ENCODE measurements around the gene MOSPD2.

MOSPD2 gene

GRCh38 chrX:14883826-14884225 lies 10.6 kb downstream of the MOSPD2 start:
- Histone ChIP-seq H3K4me1 (ENCODE audit: insufficient read depth, low read length) (no peaks in the 10 kb centered on the region), H2AFZ (ENCODE audit: low read depth, low read length) (no peak overlapping the region), H4K20me1 (ENCODE audit: insufficient read depth, low read length) (no peaks in the 10 kb centered on the region), H3K27ac (ENCODE audit: low read length) (no peak overlapping the region), H3K4me3 (ENCODE audit: low read depth in 1 of 2, low read length in 2 of 2) (no peak overlapping the region), H3K9ac (ENCODE audit: low read depth, low read length) (no peak overlapping the region), H3K4me2 (ENCODE audit: insufficient read depth, low read length) (no peak overlapping the region), H3K27me3 (ENCODE audit: insufficient read depth, low read length, poor library complexity) (no peaks in the 10 kb centered on the region), H3K36me3 (ENCODE audit: insufficient read depth, low read length) (no peaks in the 10 kb centered on the region), H3K79me2 (ENCODE audit: insufficient read depth, low read length) (no peaks in the 10 kb centered on the region), H3K9me3 (ENCODE audit: insufficient read depth, low read length, severe bottlenecking) (no peaks in the 10 kb centered on the region)
- no peak for ATAC-seq (ENCODE audit: insufficient read depth, low read depth)
- TF ChIP-seq CTCF (IDR thresholded peaks at IDR 0.05; ENCODE audit: borderline replicate concordance, extremely low read depth, low read length, poor library complexity, severe bottlenecking), result no peak
- TF ChIP-seq EZH2 (IDR thresholded peaks at IDR 0.05; ENCODE audit: borderline replicate concordance, low read depth, low read length, severe bottlenecking), result no peak
- no peak for DNase-seq

GRCh38 chrX:14884714-14885113 lies 11.5 kb downstream of the MOSPD2 start:
- H3K27ac ChIP-seq (ENCODE audit: low read length), result no peak overlapping the region
- H3K4me2 ChIP-seq (ENCODE audit: insufficient read depth, low read length), result no peak overlapping the region
- H3K4me3 ChIP-seq (ENCODE audit: low read depth in 1 of 2, low read length in 2 of 2), result no peak overlapping the region
- H2AFZ ChIP-seq (ENCODE audit: low read depth, low read length), result no peak overlapping the region
- DNase-seq, result no peak
- no peaks in the 10 kb centered on the region for H3K27me3 ChIP-seq (ENCODE audit: insufficient read depth, low read length, poor library complexity)
- no peak for ATAC-seq (ENCODE audit: insufficient read depth, low read depth)
- TF ChIP-seq EZH2 (IDR thresholded peaks at IDR 0.05; ENCODE audit: borderline replicate concordance, low read depth, low read length, severe bottlenecking) (no peak), CTCF (IDR thresholded peaks at IDR 0.05; ENCODE audit: borderline replicate concordance, extremely low read depth, low read length, poor library complexity, severe bottlenecking) (no peak)
- no peak overlapping the region for H3K9ac ChIP-seq (ENCODE audit: low read depth, low read length)
- no peaks in the 10 kb centered on the region for H3K79me2 ChIP-seq (ENCODE audit: insufficient read depth, low read length)
- H3K9me3 ChIP-seq (ENCODE audit: insufficient read depth, low read length, severe bottlenecking), result no peaks in the 10 kb centered on the region
- no peaks in the 10 kb centered on the region for H4K20me1 ChIP-seq (ENCODE audit: insufficient read depth, low read length)
- no peaks in the 10 kb centered on the region for H3K4me1 ChIP-seq (ENCODE audit: insufficient read depth, low read length)
- no peaks in the 10 kb centered on the region for H3K36me3 ChIP-seq (ENCODE audit: insufficient read depth, low read length)

- TF ChIP-seq EZH2 (IDR thresholded peaks at IDR 0.05; ENCODE audit: borderline replicate concordance, low read depth, low read length, severe bottlenecking) (no peak), CTCF (IDR thresholded peaks at IDR 0.05; ENCODE audit: borderline replicate concordance, extremely low read depth, low read length, poor library complexity, severe bottlenecking) (no peak)
- Histone ChIP-seq H2AFZ (ENCODE audit: low read depth, low read length) (no peak overlapping the region), H3K79me2 (ENCODE audit: insufficient read depth, low read length) (no peaks in the 10 kb centered on the region), H3K36me3 (ENCODE audit: insufficient read depth, low read length) (no peaks in the 10 kb centered on the region), H3K9me3 (ENCODE audit: insufficient read depth, low read length, severe bottlenecking) (no peaks in the 10 kb centered on the region), H3K27ac (ENCODE audit: low read length) (no peak overlapping the region), H3K27me3 (ENCODE audit: insufficient read depth, low read length, poor library complexity) (no peaks in the 10 kb centered on the region), H4K20me1 (ENCODE audit: insufficient read depth, low read length) (no peaks in the 10 kb centered on the region), H3K4me2 (ENCODE audit: insufficient read depth, low read length) (no peak overlapping the region), H3K4me3 (ENCODE audit: low read depth in 1 of 2, low read length in 2 of 2) (no peak overlapping the region), H3K4me1 (ENCODE audit: insufficient read depth, low read length) (no peaks in the 10 kb centered on the region), H3K9ac (ENCODE audit: low read depth, low read length) (no peak overlapping the region)
- no peak for DNase-seq
- ATAC-seq (ENCODE audit: insufficient read depth, low read depth), result no peak
Observed at GRCh38 chrX:14886252-14886651, 13.0 kb downstream of the MOSPD2 start.

- H3K4me2 ChIP-seq (ENCODE audit: insufficient read depth, low read length), result no peak overlapping the region
- no peak for TF ChIP-seq CTCF (IDR thresholded peaks at IDR 0.05; ENCODE audit: borderline replicate concordance, extremely low read depth, low read length, poor library complexity, severe bottlenecking)
- no peaks in the 10 kb centered on the region for H3K27me3 ChIP-seq (ENCODE audit: insufficient read depth, low read length, poor library complexity)
- H3K9me3 ChIP-seq (ENCODE audit: insufficient read depth, low read length, severe bottlenecking), result no peaks in the 10 kb centered on the region
- H3K4me1 ChIP-seq (ENCODE audit: insufficient read depth, low read length), result no peaks in the 10 kb centered on the region
- H3K79me2 ChIP-seq (ENCODE audit: insufficient read depth, low read length), result no peaks in the 10 kb centered on the region
- H2AFZ ChIP-seq (ENCODE audit: low read depth, low read length), result no peak overlapping the region
- H3K36me3 ChIP-seq (ENCODE audit: insufficient read depth, low read length), result no peaks in the 10 kb centered on the region; the same call in 1 of the 2 replicates
- no peak overlapping the region for H3K27ac ChIP-seq (ENCODE audit: low read length)
- DNase-seq (no peak), ATAC-seq (ENCODE audit: insufficient read depth, low read depth) (no peak)
- H3K9ac ChIP-seq (ENCODE audit: low read depth, low read length), result no peak overlapping the region
- H4K20me1 ChIP-seq (ENCODE audit: insufficient read depth, low read length), result no peaks in the 10 kb centered on the region
- no peak overlapping the region for H3K4me3 ChIP-seq (ENCODE audit: low read depth in 1 of 2, low read length in 2 of 2)
Observed at GRCh38 chrX:14896273-14896672, 23.1 kb downstream of the MOSPD2 start.
